HG02623 (cell line): ENCODE results near the gene ZNF382.

Source experiments
- ATAC-seq: cut with Tn5 transposase; IDR thresholded peaks from one replicate; pipeline ENCODE4 v1.9.1; 2021; ENCODE audit warnings: moderate library complexity; ENCODE audit not compliant: unreplicated experiment

ZNF382 gene

GRCh38 chr19:36674201-36674600 lies 69.1 kb downstream of the ZNF382 start:
- ATAC-seq, result no peak

- no peak for ATAC-seq
Observed at GRCh38 chr19:36679455-36679854, 74.3 kb downstream of the ZNF382 start.
